Ishikawa (cell line): ENCODE measurements around the gene AFDN.

Source experiments
- CEBPB ChIP-seq: IDR thresholded peaks from 2 replicates; pipeline ENCODE4 v1.6.1; 2012
- CREB1 ChIP-seq: IDR thresholded peaks from 2 replicates; pipeline ENCODE4 v1.6.1; 2012; ENCODE audit warnings: low read depth
- EGR1 ChIP-seq: IDR thresholded peaks from 2 replicates; pipeline ENCODE4 v1.6.1; 2012
- EP300 ChIP-seq: IDR thresholded peaks from 2 replicates; pipeline ENCODE4 v1.6.1; 2012; ENCODE audit warnings: borderline replicate concordance
- FOXM1 ChIP-seq: IDR thresholded peaks from 2 replicates; pipeline ENCODE4 v1.6.1; 2012; ENCODE audit warnings: low read depth, borderline replicate concordance
- MAX ChIP-seq: IDR thresholded peaks from 2 replicates; pipeline ENCODE4 v1.6.1; 2012
- NFIC ChIP-seq: IDR thresholded peaks from 2 replicates; pipeline ENCODE4 v1.6.1; 2012
- RAD21 ChIP-seq: IDR thresholded peaks from 2 replicates; pipeline ENCODE4 v1.6.1; 2012; ENCODE audit warnings: low read depth
- REST ChIP-seq: IDR thresholded peaks from 2 replicates; pipeline ENCODE4 v1.6.1; 2012; ENCODE audit warnings: low read depth, mild to moderate bottlenecking
- TAF1 ChIP-seq: IDR thresholded peaks from 2 replicates; pipeline ENCODE4 v1.6.1; 2012; ENCODE audit warnings: low read depth, mild to moderate bottlenecking
- TCF12 ChIP-seq: IDR thresholded peaks from 2 replicates; pipeline ENCODE4 v1.6.1; 2012; ENCODE audit warnings: low read depth
- TEAD4 ChIP-seq: IDR thresholded peaks from 2 replicates; pipeline ENCODE4 v1.6.1; 2012
- USF1 ChIP-seq: IDR thresholded peaks from 2 replicates; pipeline ENCODE4 v1.6.1; 2012
- YY1 ChIP-seq: IDR thresholded peaks from 2 replicates; pipeline ENCODE4 v1.6.1; 2012; ENCODE audit warnings: low read depth
- ZBTB7A ChIP-seq: IDR thresholded peaks from 2 replicates; pipeline ENCODE4 v1.6.1; 2012; ENCODE audit warnings: low read depth

The AFDN gene

GRCh38 chr6:167975458-167975857 is 148.7 kb downstream of the AFDN start:
- TF ChIP-seq YY1 (no peak), TCF12 (no peak), EGR1 (no peak), ZBTB7A (no peak), RAD21 (no peak), EP300 (no peak), NFIC (no peak), FOXM1 (no peak), USF1 (no peak), CEBPB (no peak), MAX (no peak), CREB1 (no peak), TAF1 (no peak), TEAD4 (no peak)

GRCh38 chr6:167976708-167977107 is 150.0 kb downstream of the AFDN start:
- TF ChIP-seq TAF1 (no peak), EP300 (no peak), FOXM1 (no peak), EGR1 (no peak), USF1 (no peak), ZBTB7A (no peak)

GRCh38 chr6:167977717-167978467 is 151.2 kb downstream of the AFDN start:
- TF ChIP-seq YY1 (no peak), NFIC (no peak), MAX (no peak), REST (no peak), USF1 (no peak)

GRCh38 chr6:167978607-167979006 is 151.9 kb downstream of the AFDN start:
- TF ChIP-seq YY1 (no peak), NFIC (no peak), MAX (no peak), ZBTB7A (no peak), CEBPB (no peak), EP300 (no peak), USF1 (no peak), CREB1 (no peak), EGR1 (no peak), TCF12 (no peak), REST (no peak), TAF1 (no peak), FOXM1 (no peak), TEAD4 (no peak), RAD21 (no peak)

GRCh38 chr6:167979436-167980139 is 152.9 kb downstream of the AFDN start:
- TF ChIP-seq MAX: no peak
